Lower leg skin (tissue), 3 donors: ENCODE results near the gene GATA2.

Experiments used
- POLR2A ChIP-seq, 2 donors: fragments of 450-650 bp; IDR thresholded peaks; one replicate each; pipeline ENCODE4 v1.6.1; 2016 to 2017; ENCODE audit warnings: antibody characterized with exemption in 2 of 2, mild to moderate bottlenecking in 1 of 2, moderate library complexity in 1 of 2
- TF ChIP-seq, protein P1 (sequence below), 3 donors: fragments of 450-650 bp; IDR thresholded peaks; one replicate each; pipeline ENCODE4 v1.5.1; 2016; ENCODE audit warnings: antibody characterized with exemption in 3 of 3, mild to moderate bottlenecking in 3 of 3, moderate library complexity in 2 of 3

DNA sequence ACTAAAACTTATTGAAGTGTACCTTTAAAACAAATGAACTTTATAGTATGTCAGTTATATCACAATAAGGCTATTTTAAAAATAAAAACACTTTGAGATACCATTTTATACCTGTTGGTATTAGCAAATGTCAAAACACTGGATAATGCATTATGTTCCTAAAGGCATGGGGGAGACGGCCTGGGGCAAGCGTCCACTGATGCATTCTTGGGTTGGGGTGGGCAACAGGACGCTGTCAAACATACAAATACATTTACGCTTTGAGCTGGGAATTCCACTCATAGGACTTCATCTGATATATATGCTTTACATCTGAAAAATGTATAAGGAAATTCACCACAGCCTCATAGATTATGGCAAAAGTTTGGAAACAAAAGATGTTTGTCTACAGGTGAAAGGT, 7.6 kb upstream of the GATA2 start:
- TF ChIP-seq, protein P1, sequence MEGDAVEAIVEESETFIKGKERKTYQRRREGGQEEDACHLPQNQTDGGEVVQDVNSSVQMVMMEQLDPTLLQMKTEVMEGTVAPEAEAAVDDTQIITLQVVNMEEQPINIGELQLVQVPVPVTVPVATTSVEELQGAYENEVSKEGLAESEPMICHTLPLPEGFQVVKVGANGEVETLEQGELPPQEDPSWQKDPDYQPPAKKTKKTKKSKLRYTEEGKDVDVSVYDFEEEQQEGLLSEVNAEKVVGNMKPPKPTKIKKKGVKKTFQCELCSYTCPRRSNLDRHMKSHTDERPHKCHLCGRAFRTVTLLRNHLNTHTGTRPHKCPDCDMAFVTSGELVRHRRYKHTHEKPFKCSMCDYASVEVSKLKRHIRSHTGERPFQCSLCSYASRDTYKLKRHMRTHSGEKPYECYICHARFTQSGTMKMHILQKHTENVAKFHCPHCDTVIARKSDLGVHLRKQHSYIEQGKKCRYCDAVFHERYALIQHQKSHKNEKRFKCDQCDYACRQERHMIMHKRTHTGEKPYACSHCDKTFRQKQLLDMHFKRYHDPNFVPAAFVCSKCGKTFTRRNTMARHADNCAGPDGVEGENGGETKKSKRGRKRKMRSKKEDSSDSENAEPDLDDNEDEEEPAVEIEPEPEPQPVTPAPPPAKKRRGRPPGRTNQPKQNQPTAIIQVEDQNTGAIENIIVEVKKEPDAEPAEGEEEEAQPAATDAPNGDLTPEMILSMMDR (IDR thresholded peaks at IDR 0.05): no peak
- no peak for TF ChIP-seq POLR2A (IDR thresholded peaks at IDR 0.05)
